Peyer's patch (tissue), 4 donors: Measurements from ENCODE around the gene DND1. TPM values are rescaled to one million over a fixed set of nuclear protein-coding genes. Genes with fewer than 3 reads are reported as not detected.
"Not testable (repeated sequence)": the region's sequence is repeated elsewhere in the genome, so short reads cannot be mapped to it uniquely, and the experiment has no call there.

Source experiments
- DNase-seq, 3 donors: peaks; one replicate each; pipeline ENCODE4 v3.0.0-alpha.2; 2017 to 2019
- H3K27ac ChIP-seq, 4 donors: fragments of 200-600 bp; sonication (generic); one replicate each; pipeline ENCODE4 v1.5.1; 2016 to 2019
- H3K27me3 ChIP-seq, 2 donors: fragments of 200-600 bp; sonication (generic); one replicate each; pipeline ENCODE4 v1.5.1; 2019
- H3K36me3 ChIP-seq, 3 donors: fragments of 200-600 bp; sonication (generic); one replicate each; pipeline ENCODE4 v1.5.1; 2016 to 2019
- H3K4me1 ChIP-seq, 4 donors: fragments of 200-600 bp; sonication (generic); one replicate each; pipeline ENCODE4 v1.5.1; 2016 to 2019
- H3K4me3 ChIP-seq, 4 donors: fragments of 200-600 bp; sonication (generic); 1 replicate in 3 of 4; 2 replicates in 1 of 4; pipeline ENCODE4 v1.5.1; 2016 to 2019; ENCODE audit warnings: mild to moderate bottlenecking in 1 of 4
- H3K9me3 ChIP-seq, 4 donors: fragments of 200-600 bp; sonication (generic); one replicate each; pipeline ENCODE4 v1.5.1; 2016 to 2019; ENCODE audit warnings: mild to moderate bottlenecking in 1 of 4
- POLR2A ChIP-seq, 2 donors: fragments of 450-650 bp; IDR thresholded peaks; one replicate each; pipeline ENCODE4 v1.5.1; 2017; ENCODE audit warnings: antibody characterized with exemption in 2 of 2, mild to moderate bottlenecking in 2 of 2, moderate library complexity in 2 of 2
- total RNA-seq, 4 donors: library from RNA; depleted of rRNA; stranded (reverse); fragments of >200 nt; gene quantifications; one replicate each; pipeline ENCODE4 v1.1.0, GENCODE V29; 2016
- TF ChIP-seq, protein P1 (sequence below), 6 experiments: fragments of 450-650 bp in 4 of 6; fragments of 200-600 bp in 2 of 6; sonication (generic) in 1 of 6; IDR thresholded peaks; one replicate each; pipeline ENCODE4 v1.5.1; 2017 to 2019; ENCODE audit warnings: antibody characterized with exemption in 6 of 6, mild to moderate bottlenecking in 3 of 6, moderate library complexity in 1 of 6

The DND1 gene
- total RNA-seq, 4 donors from 2014 or later, result 3.7 to 5.0 (median 3.8) TPM; not detected in 1

DNA sequence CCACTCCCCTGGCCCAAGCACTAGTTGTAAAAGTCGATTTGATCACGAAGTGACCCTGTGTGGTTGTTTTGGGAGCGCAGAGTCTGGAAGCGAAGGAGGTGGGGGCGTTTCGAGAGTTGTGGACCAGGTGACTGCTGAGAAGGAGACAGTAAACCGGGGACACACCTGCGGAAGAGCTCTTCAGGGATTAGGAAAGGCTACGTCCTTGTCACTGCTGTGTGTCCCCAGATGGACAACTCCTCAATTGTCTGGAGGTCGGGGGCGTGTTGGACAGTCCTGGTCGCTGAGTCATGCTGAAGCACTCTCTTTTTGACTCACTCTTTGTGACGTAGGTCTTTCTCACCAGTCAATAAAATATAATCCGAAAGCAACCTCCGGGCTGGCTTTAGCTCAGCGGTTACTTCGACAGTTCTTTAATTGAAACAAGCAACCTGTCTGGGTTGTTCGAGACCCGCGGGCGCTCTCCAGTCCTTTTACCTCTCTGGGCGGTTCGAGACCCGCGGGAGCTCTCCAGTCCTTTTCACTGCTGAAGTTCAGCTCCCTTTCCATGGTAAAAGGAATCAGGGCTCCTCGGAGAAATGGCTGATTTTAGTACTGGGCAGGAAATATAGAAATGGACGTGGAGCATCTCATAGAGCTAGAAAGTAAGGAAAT, 37.6 kb upstream of the DND1 start:
- Histone ChIP-seq H3K4me3 (peak overlapping the region; percentile 46 to 76 (median 59)), H3K27me3 (no peaks in the 10 kb centered on the region), H3K36me3 (peaks cover 0 to 3% (median 0%) of the 10 kb centered on the region in 3 donors), H3K27ac (peak overlapping the region; percentile 82 to 97 (median 84)), H3K4me1 (peaks cover 0 to 4% (median 0%) of the 10 kb centered on the region in 4 donors), H3K9me3 (no peaks in the 10 kb centered on the region)
- peak in 1 of 2 donors; percentile 64 for TF ChIP-seq POLR2A (IDR thresholded peaks at IDR 0.05)
- TF ChIP-seq, protein P1, sequence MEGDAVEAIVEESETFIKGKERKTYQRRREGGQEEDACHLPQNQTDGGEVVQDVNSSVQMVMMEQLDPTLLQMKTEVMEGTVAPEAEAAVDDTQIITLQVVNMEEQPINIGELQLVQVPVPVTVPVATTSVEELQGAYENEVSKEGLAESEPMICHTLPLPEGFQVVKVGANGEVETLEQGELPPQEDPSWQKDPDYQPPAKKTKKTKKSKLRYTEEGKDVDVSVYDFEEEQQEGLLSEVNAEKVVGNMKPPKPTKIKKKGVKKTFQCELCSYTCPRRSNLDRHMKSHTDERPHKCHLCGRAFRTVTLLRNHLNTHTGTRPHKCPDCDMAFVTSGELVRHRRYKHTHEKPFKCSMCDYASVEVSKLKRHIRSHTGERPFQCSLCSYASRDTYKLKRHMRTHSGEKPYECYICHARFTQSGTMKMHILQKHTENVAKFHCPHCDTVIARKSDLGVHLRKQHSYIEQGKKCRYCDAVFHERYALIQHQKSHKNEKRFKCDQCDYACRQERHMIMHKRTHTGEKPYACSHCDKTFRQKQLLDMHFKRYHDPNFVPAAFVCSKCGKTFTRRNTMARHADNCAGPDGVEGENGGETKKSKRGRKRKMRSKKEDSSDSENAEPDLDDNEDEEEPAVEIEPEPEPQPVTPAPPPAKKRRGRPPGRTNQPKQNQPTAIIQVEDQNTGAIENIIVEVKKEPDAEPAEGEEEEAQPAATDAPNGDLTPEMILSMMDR (IDR thresholded peaks at IDR 0.05), result no peak
- peak; percentile 79 to 93 (median 82) for DNase-seq

DNA sequence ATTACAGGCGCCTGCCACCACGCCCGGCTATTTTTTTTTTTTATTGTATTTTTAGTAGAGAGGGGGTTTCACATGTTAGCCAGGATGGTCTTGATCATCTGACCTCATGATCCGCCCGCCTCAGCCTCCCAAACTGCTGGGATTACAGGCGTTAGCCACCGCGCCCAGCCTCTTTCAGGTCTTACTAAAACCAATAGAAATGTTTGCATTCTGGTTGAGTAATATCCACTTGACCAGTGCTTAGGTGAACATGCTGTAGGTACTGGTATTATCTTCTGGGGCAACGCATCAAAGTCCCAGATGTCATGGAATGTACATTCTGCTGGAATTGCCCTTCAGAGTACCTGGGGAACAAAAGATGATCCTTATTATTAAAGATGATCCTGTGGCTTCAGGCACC, 35.4 kb upstream of the DND1 start:
- not testable (repeated sequence) for DNase-seq, H3K9me3 ChIP-seq, H3K27ac ChIP-seq, H3K4me1 ChIP-seq, H3K27me3 ChIP-seq, H3K4me3 ChIP-seq
- peaks cover 0 to 26% (median 5%) of the 10 kb centered on the region in 3 donors for H3K36me3 ChIP-seq

DNA sequence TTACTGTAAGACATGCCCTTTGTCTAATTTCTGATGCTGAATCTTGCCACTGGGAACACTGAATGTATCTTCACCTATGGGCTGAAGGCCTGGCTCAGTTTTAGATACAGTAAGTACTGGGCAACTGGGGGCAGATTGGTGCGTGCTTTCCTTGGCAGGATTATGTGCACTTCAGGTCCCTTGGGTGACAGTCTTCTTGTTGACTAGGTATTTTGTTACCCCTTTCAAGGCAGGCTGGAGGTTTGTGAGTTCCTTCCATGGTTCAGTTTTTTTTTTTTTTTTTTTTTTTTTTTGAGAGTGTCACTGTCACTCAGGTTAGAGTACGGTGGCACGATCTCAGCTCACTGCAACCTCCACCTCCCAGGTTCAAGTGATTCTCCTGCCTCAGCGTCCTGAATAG, 34.4 kb upstream of the DND1 start:
- peaks cover 0 to 4% (median 0%) of the 10 kb centered on the region in 4 donors for H3K4me1 ChIP-seq
- DNase-seq, result no peak
- no peak overlapping the region for H3K27ac ChIP-seq
- H3K36me3 ChIP-seq, result peaks cover 0 to 35% (median 5%) of the 10 kb centered on the region in 3 donors
- no peaks in the 10 kb centered on the region for H3K27me3 ChIP-seq
- H3K4me3 ChIP-seq, result no peak overlapping the region
- H3K9me3 ChIP-seq, result no peaks in the 10 kb centered on the region
- TF ChIP-seq, protein P1 (IDR thresholded peaks at IDR 0.05), result no peak

DNA sequence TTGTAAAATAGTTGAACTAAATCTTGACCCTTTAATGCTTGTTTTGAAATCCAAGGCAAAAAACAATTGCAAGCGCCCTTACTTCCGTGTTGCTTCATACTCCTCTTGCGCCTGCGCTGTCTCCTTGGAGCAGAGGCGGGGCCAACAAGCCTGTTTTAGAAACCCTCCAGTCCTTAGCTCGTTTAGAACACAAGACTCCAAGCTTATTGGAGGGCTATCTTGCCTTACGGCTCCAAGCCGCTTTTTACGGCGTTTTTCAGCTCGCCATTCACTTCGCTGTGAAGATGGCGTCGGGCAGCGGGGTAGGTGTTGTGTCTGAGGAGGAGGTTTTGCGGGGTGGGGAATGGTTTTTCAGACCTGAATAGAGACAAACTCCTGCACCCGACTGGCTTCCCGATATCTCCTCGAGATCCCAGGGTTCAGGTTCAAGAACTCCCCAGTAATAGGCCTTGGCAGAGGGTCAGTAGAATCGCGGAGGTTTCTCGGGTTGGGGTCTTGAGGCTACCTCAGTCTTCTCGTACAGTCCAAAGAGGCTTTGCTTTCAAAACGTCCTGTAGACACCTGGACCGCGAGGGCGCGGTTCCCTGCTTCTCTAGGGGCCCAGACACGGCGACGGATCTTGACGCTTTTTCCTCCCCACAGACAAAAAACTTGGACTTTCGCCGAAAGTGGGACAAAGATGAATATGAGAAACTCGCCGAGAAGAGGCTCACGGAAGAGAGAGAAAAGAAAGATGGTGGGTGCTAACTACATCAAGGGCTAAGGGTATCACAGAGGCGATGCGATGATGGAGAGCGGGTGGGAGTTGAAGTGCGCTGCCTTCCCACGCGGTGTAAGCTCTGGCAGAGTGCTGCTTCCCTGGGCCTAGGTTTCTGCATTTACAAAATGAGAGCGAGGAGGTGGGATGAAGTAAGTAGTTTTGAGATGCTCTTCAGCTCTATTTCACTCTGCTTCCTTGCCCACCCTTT, 27.1 kb upstream of the DND1 start, which contains the start of gene ZMAT2:
Gene ZMAT2 (plus strand): TSS at position 271 of the 968 bp plus-strand sequence. CDS start 14 bp downstream, at position 285.
- peaks cover 0 to 76% (median 5%) of the 10 kb centered on the region in 3 donors for H3K36me3 ChIP-seq
- no peaks in the 10 kb centered on the region for H3K27me3 ChIP-seq
- H3K4me3 ChIP-seq, result peak within 1 kb of the TSS; percentile 63 to 89 (median 70)
- peak; percentile 66 to 75 for TF ChIP-seq POLR2A (IDR thresholded peaks at IDR 0.05)
- TF ChIP-seq, protein P1 (IDR thresholded peaks at IDR 0.05), result no peak
- peak; percentile 89 to 98 (median 94) for DNase-seq
- no peaks in the 10 kb centered on the region for H3K9me3 ChIP-seq
- H3K4me1 ChIP-seq, result peaks cover 0 to 13% (median 0%) of the 10 kb centered on the region in 4 donors
- H3K27ac ChIP-seq, result peak within 1 kb of the TSS; percentile 48 to 70 (median 62)

DNA sequence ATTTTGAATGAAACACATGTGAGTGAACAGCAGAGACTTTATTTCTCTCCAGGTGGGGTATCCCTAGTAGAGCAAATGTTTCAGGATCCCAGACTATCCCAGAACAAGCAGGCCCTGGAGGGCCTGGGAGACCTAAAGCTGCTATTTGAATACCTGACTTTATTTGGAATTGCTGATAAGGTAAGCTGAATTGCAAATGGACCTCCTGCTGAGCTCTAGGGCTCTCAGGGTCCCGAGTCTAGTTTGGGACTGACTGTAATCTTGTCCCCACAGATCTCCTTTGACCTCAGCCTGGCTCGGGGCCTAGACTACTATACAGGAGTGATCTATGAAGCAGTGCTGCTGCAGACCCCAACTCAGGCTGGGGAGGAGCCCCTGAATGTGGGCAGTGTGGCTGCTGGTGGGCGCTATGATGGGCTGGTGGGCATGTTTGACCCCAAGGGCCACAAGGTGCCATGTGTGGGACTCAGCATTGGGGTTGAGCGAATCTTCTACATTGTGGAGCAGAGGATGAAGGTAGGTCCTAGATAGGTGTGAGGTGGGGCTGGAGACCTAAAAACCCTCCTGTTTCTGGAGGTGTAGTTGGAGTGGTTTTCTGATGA, 23.6 kb upstream of the DND1 start:
- peaks cover 0 to 27% (median 2%) of the 10 kb centered on the region in 4 donors for H3K4me1 ChIP-seq
- no peak overlapping the region for H3K27ac ChIP-seq
- TF ChIP-seq POLR2A (IDR thresholded peaks at IDR 0.05), result no peak
- TF ChIP-seq, protein P1 (IDR thresholded peaks at IDR 0.05), result no peak
- H3K4me3 ChIP-seq, result no peak overlapping the region
- H3K9me3 ChIP-seq, result no peaks in the 10 kb centered on the region
- H3K36me3 ChIP-seq, result peaks cover 0 to 66% (median 0%) of the 10 kb centered on the region in 3 donors
- no peak for DNase-seq
- no peaks in the 10 kb centered on the region for H3K27me3 ChIP-seq
